HG03432 (cell line): ENCODE data around the gene TRIM7.
A peak's percentile ranks its signal among the peaks of the same experiment; 100 is the strongest.

Experiments used
- ATAC-seq: cut with Tn5 transposase; IDR thresholded peaks from one replicate; pipeline ENCODE4 v1.9.1; 2021; ENCODE audit warnings: mild to moderate bottlenecking, moderate library complexity; ENCODE audit not compliant: unreplicated experiment

Gene TRIM7

DNA sequence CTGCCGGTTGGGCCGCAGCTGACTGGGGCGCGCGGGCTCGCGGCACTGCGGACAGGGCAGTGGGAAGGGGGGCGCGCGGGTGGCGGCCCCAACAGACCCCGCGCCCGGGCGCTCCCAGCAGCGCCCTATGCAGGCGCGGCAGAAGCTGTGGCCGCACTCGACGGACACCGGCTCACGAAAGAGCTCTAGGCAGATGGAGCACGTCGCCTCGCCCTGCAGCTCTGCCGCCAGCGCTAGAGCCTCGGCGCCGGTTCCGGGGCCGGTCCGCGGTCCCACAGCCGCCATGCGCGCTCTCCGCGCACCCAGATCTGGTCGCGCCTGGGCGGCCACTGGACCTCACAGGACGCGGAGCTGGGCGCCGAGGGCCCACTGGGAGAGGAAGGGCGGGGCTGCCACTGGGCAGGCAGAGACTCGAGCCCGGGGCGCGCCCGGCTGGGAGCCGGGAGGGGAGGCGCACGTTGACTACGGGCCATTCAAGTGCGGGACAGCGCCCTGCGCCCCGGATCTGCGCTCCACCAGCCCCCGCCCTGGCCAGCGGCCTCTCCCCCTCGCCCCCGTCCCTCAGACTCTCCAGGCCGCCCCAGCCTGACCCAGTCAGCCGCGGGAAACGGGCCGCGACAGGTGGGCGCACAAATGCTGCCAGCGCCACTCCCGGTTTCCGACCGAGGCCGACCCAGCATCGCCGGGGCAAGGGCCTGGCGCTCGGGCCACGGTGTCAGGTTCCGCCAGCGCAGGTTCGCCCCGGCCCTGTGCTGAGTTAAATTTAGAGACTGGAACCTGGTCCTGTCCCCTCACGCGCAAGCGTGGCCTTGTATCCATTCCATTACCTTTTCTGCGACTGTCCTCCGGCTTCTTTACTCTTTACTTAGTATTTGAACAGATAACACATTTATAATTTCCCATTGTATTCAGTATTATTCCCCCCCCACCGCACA lies at the start of gene TRIM7:
Gene TRIM7, minus strand, starts transcription at position 371 of the 935 bp plus-strand sequence. Its CDS starts 86 bp downstream, at position 285.
- ATAC-seq: no peak

DNA sequence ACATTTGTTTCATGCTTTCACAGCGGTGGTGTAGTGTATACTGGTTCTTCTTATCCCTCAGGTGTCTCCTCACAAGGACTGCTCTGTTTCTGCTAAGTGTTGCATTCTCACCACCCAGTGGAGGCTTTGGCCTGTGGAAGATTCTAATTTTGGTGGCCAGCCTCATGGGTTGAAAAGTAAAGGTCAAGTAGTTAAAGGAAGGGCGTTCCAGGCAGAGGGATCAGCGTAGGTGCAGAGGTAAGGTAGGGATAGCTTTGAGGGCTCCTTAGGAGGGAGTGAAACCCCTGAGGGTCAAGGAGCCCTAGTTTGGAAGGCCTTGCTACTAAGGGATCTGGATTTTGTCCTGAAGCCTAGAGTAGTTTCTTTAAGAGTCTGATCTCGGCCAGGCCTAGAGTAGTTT lies 43.3 kb upstream of the TRIM7 start:
- ATAC-seq: no peak

DNA sequence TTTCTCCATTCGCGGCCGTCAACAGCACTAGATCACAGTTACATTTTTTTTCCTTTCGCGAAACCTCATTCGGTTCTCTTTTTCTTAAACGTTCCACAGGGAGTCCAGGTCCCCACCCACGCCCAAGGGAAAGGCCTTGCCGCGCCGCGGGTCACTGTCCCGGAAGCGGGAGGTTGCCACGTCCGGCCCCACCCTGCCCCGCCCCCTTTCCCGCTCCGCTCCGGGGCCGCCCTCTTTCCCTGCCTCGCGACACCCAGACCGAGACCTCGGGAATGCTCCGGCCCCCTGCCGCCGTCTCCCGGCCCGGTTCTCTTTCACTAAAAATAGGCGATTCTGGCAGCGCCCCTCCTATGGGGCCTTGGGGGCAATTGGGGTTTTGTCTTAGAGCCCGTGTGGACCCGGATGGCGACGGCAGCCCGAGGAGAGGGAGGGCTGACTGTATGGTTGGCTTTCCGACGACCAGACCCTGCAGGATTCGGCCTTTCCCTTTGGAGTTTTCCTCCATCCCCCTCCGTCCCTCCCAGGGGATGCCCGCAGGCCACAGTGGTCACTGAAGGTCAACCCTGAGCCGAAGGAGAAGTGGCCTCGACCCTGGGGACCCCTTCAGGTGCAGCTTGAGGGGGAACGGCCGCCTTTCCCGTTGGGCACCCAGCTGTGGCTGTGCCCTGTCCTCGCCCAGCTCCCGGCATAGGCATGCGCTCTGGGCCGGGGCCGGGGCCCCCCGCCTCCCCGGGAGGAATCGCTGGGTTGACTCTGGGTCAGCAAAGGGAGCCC lies 41.5 kb upstream of the TRIM7 start:
- peak; percentile 55 for ATAC-seq

DNA sequence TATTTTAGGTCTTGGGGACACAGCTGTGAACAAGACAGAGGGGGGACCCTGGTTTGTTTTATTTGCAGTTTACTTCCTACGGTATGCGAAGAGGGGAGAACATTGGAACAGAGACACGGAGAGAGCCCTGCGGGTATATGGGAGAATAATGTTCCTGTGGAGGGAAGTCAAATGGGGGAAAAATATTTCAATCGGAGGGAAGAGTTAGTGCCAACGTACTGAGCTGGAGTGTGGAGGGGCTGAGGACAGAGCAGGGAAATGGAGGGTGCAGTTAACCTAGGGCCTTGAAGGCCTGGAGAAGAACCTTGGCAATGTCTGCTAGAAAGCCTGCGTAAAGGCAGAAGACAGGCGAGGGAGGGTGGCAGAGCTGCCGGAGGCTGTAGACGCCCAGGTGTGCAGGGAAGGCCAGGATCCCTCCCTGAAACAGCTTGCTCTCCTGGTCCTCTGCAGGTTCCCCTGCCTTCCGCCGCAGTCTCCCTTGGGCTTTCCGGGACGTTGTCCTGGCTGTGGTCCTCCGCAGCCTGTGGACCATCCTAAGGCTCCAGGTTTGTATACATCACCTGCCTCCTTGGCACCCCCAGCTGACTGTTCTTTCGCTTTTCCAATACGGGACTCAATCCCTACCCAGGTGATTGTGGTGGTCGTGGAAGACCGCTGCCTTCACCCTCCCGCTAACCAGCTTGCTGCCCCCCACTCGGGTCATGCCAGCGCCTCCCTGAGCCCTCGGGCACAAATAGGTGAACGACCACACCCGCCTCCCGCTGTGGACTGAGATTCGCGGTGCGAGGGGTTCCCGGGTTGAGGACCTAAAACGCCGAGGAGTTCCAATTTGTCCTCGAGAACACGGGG lies 40.7 kb upstream of the TRIM7 start:
- ATAC-seq: peak; percentile 3

DNA sequence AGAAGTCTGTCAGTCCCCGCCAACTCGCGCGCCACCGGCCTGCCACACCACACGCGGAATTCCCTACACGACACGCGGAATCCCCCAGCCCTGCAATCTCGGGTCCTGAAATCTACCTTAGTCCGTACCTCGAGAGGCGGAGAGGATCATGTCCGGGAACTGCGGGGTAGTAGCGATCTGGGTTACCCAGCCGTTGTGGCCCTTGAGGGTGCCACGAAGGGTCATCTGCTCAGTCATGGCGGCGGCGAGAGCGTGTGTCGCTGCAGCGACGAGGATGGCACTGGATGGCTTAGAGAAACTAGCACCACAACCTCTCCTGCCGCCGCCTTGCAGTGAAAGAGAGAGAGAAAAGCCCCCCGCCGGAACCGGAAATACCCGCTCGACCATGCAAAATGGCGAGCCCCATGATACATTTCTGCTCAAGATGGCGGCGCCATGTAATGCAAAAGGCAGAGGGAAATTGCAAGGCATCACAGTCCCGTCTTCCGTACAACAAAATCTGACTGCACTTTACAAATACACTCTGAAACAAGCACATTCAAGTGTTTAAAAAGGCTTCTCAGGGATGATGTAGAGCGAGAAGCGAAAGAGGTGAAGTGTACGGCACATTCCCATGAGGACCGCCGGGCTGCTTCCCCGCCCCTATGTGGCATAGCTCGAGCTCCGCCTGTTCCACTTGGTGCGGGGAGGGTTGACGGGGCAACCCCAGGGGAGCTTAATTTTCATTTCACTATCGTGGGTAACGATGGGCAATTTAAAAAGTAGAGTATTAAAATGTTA lies 38.8 kb upstream of the TRIM7 start, which contains the start of gene RACK1:
Gene RACK1, minus strand, starts transcription at position 343 of the 780 bp plus-strand sequence. Its CDS starts 106 bp downstream, at position 237.
- ATAC-seq: peak; percentile 63

DNA sequence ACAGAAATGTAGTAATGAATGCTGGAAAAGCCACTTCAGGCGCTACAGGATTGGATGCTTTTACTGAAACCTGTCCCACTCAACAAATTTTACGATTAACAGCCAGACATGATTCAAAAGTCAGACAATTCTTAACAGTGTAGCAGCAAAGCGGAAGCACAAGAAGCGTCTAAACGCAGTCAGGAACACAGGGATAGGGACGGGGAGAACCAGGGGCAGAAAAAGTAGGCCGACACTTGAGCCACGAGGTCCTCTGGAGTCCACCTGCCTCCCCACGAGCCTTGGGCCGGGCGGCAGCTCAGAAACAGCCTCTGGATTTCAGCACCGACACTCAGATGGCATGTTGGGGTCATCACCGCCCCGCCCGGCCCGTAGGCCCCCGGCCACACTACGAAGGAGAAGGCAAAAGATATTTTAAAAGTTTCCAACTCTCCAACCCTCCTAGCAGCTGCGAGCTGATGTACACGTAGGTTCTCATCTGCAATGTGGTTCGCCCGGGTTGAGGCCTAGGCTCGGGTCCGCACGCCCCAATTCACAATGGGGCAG lies 38.1 kb upstream of the TRIM7 start:
- no peak for ATAC-seq

DNA sequence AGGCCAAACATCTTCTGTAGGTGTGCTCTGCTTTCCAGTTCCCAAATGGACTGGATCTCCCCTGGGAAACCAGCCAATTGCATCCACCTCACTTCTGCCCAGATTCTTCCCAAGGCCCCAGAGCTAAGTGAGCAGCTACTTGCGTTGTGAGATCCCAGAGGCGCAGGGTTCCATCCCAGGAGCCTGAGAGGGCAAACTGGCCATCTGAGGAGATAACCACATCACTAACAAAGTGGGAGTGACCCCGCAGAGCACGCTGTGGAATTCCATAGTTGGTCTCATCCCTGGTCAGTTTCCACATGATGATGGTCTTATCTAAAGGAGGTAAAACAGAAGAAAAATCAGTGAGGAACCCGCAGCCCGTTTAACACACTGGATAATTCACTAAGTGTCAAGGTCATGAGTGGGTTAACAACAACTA lies 37.0 kb upstream of the TRIM7 start:
- no peak for ATAC-seq

DNA sequence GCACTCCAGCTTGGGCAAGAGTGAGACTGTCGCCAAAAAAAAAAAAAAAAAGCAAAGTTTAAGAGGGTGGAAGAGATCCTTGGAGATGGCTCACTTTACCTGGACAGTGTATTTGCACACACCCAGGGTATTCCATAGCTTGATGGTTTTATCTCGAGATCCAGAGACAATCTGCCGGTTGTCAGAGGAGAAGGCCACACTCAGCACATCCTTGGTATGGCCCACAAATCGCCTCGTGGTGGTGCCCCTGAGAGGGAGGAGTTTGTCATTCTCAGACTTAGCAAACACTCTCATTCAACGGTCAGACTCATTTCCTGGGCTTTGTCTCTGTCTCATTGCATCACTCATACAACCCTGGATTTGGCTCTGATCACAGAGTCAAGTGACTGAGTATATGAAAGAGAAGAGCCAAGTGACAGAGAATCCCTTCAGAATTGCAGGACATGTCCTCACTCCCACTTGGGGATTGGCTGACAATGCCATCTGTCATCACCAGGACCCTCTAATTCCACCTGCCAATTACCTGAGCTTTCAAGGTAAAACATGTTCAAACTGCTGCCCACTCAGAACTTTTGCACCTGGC lies 36.5 kb upstream of the TRIM7 start:
- no peak for ATAC-seq

DNA sequence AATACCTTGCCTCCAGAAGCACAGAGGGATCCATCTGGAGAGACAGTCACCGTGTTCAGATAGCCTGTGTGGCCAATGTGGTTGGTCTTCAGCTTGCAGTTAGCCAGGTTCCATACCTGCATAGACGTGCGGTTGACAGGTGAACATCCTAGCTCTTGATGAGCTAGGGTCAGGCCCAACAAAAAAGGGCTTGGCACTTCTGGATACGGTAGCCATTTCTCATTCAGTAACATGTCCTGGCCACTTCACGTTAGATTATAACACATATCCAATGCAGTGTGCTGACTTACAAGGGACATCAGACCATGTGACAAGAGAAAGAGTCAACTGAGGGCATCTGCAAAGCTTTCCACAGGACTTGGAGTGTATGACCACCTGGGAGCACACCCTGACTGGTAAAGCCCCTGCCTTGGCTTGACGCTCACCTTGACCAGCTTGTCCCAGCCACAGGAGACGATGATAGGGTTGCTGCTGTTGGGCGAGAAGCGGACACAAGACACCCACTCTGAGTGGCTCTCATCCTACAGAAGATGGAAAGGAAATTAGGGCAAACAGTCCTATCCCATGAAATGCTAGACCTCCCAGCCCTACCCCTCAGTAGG lies 34.2 kb upstream of the TRIM7 start:
- ATAC-seq: no peak

DNA sequence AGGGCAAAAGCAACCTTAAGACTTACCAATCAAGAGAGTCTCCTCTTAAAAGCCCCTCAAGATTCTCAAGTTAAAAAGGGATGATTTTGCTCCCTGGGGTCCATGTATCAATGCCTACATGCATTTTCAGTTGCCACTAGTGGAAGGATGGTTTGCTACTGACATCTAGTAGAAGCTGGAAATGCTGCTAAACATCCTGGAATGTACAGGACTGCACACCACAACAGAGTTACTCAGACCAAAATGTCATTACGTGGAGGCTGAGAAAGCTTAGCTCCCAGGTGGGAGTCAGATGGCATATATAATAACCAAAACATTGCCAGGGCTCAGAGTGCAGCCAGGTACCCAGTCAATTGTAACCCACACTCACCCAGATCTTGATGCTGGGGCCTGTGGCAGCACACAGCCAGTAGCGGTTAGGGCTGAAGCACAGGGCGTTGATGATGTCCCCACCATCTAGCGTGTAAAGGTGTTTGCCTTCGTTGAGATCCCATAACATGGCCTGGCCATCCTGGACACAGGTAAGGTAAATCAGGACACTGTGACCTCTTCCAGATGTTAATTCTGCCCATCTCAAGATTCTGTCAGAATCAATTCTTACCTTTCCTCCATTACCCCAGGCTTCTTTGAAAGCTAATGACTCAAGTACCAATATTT lies 32.9 kb upstream of the TRIM7 start:
- no peak for ATAC-seq

DNA sequence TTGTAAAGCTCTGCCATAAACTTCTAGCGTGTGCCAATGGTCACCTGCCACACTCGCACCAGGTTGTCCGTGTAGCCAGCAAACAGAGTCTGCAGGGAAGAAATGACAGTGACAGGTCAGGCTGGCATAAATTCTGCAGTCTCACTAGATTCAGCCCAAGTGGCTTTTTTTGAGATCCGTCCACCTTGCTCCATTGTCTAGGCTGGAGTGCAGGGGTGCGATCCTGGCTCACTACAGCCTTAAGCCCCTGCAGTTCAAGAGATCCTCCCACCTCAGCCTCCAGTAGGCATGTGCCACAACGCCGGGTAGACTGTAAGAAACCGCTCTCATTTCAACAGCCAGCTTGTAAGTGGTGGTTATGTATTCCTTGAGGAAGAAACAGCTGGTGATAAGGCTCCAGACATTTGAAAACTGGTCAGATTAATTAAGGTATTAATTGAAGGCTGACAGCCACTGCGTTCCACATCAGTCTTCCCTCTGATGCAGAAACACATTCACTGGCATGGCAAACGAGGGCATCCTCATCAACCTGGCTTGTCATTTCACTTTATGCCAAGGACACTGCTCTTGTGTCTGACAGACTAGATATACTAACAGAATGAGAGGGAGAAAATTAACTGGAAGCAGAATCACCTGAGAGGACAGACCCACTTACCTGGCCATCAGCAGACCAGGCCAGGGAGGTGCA lies 32.1 kb upstream of the TRIM7 start:
- ATAC-seq: no peak

DNA sequence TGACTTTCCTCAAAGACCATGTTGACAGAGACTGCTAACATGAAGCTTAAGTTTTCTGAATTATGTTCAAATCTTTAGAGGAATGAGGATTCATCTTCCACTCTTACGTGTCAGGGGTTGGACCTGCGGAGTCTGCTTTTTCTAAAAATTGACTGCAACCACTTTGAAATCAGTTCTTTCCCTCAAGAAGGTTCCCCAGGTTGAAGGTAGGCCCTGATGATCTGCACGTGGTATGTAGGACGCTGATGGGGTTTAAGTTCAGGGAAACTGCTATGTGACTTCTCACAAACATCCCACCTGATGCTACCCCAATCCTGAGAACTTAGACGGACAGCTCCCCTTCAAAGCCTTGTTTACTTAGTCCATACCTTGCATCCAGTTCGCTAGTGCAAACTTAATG lies 31.5 kb upstream of the TRIM7 start:
- ATAC-seq: no peak

DNA sequence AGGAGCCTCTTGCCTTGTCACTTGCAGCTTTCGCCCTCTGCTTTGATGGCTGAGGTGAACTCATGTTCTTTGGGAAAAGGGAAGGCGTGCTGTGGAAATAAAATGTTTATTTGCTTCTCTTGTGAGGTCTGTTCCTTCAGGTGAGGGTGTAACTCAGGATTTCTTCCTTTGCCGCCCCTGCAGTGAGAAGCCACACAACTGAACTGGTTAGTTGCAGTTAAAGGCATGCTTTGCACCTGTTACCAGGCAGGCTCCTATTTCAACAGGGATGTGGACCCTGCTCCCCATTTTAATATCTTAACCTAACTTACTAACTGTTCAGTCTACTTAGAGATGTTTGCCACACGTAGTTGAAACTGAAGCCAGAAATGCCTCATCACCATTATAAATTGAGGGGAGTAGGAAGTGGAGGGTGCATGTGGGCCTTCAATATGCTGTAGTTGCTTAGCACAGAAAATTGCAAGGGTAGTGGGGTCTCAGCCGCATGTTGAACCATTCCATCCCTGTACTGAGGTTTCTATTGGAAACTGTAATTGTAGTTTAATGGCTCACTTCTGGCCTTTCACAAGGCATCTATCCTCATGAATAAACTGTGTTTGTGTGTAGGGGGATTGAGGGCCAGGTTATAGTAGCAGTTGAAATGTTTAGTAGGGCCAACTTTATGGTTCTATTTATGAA lies 30.8 kb upstream of the TRIM7 start:
- ATAC-seq: no peak

DNA sequence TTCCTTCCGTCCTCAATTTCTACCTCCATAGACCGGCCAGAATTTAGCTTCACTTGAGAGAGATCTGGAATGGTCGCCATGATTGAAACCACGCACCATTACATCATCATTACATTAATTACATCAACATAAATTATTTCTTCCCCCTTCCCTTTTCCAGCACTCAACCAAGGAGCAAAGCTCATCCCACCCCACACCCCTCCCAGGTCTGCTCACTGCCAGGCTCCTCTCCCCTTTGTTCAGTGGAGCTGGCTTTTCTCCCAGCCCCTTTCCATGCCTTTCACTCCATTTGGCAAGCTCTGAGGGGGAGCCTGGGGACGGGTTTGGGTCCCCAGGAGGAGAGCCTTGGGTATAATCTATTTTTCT lies 30.3 kb upstream of the TRIM7 start:
- no peak for ATAC-seq

DNA sequence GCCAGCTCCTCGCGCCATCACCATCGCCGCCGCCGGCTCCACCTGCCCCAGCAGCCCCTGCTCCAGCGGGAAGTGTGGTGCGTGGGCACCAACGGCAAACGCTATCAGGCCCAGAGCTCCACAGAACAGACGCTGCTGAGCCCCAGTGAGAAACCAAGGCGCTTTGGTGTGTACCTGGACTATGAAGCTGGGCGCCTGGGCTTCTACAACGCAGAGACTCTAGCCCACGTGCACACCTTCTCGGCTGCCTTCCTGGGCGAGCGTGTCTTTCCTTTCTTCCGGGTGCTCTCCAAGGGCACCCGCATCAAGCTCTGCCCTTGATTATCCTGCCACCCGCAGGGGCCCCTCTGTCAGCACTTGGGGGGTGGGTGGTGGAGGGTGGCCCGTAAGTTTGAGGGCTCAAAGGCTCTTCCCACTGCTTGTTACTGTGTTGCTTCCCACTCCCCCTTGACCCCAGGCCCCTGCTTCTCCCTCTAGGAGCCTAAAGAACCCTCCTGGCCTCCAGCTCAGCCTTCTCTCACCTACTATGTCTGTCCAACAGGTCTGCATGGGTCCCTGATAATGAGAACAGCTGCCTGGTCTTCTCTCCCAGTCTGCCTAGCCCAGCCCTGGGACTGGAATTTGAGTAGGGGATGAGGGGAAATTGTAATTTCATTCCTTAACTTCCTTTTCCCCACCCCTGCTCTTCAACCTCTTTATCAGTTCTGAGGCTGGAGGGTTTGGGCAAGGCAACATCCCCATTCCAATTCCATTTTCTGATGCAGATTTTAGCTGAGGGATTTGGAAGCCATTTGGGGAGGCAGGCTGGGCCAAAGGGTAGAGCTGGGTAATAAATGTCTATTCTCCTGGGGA lies 29.7 kb upstream of the TRIM7 start:
- no peak for ATAC-seq

DNA sequence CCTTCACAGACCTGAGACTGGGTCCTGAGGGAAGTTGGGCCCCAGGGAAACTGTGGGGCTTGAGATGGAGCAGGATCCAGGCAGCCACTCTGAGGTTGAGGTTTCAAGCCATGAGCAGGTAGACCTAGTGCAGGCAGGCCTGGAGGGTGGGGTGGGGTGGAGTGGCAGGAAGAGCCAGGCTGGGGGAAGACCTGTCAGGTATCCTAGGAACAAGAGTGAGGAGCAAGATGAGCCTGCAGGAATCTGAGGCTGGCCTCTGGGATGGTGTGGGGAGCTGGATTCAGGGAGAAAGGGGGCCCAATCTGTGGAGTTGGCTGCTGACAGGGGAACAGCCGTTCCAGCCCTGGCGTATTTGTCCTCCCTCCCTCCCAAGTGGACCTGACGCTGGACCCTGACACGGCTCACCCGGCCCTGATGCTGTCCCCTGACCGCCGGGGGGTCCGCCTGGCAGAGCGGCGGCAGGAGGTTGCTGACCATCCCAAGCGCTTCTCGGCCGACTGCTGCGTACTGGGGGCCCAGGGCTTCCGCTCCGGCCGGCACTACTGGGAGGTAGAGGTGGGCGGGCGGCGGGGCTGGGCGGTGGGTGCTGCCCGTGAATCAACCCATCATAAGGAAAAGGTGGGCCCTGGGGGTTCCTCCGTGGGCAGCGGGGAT lies 28.9 kb upstream of the TRIM7 start:
- no peak for ATAC-seq
